Upper lobe of left lung (tissue), 6 donors: ENCODE data around the gene PROK2. TPM values are rescaled to one million over a fixed set of nuclear protein-coding genes. Genes with fewer than 3 reads are reported as not detected.

Experiments used
- ATAC-seq, 2 donors: fragments of 200-7000 bp; cut with Tn5 transposase; one replicate each; pipeline ENCODE4 v1.9.1; 2022; ENCODE audit warnings: mild to moderate bottlenecking in 2 of 2, moderate library complexity in 2 of 2; ENCODE audit not compliant: low FRiP score in 2 of 2
- DNase-seq, 2 donors: peaks; one replicate each; pipeline ENCODE4 v3.0.0-alpha.2; 2019 to 2020
- H3K27ac ChIP-seq, 4 donors: fragments of 200-600 bp; sonication (generic); one replicate each; pipeline ENCODE4 v1.5.1; 2016 to 2019
- H3K27me3 ChIP-seq, 4 donors: fragments of 200-600 bp; sonication (generic); one replicate each; pipeline ENCODE4 v1.5.1; 2017 to 2019
- H3K36me3 ChIP-seq, 4 donors: fragments of 200-600 bp; sonication (generic); one replicate each; pipeline ENCODE4 v1.5.1; 2016 to 2019
- H3K4me1 ChIP-seq, 4 donors: fragments of 200-600 bp; sonication (generic); one replicate each; pipeline ENCODE4 v1.5.1; 2018 to 2019
- H3K4me3 ChIP-seq, 4 donors: fragments of 200-600 bp; sonication (generic); one replicate each; pipeline ENCODE4 v1.5.1; 2017 to 2019; ENCODE audit warnings: mild to moderate bottlenecking in 2 of 4, moderate library complexity in 1 of 4
- H3K9me3 ChIP-seq, 4 donors: fragments of 200-600 bp; sonication (generic); one replicate each; pipeline ENCODE4 v1.5.1; 2018 to 2019
- CTCF ChIP-seq, 6 experiments: fragments of 450-650 bp in 4 of 6; fragments of 200-600 bp in 2 of 6; sonication (generic) in 2 of 6; IDR thresholded peaks; one replicate each; pipeline ENCODE4 v1.5.1; 2016 to 2019; ENCODE audit warnings: antibody characterized with exemption in 6 of 6
- EP300 ChIP-seq, 4 donors: sonication (generic); formaldehyde crosslinking; IDR thresholded peaks; one replicate each; pipeline ENCODE4 v1.5.1; 2017; ENCODE audit warnings: antibody characterized with exemption in 4 of 4, control low read depth in 2 of 4
- POLR2A ChIP-seq, 4 donors: fragments of 450-650 bp; IDR thresholded peaks; one replicate each; pipeline ENCODE4 v1.5.1; 2016 to 2017; ENCODE audit warnings: antibody characterized with exemption in 4 of 4, mild to moderate bottlenecking in 2 of 4
- POLR2AphosphoS5 ChIP-seq, 2 donors: sonication (generic); formaldehyde crosslinking; IDR thresholded peaks; one replicate each; pipeline ENCODE4 v1.5.1; 2017; ENCODE audit warnings: antibody characterized with exemption in 2 of 2
- WGBS, 2 donors: methylation state at CpG; one replicate each; pipeline ENCODE4 v1.1.5; 2017 to 2018; 5-methylcytosine and 5-hydroxymethylcytosine counted together
- total RNA-seq, 6 donors: library from RNA; depleted of rRNA in 4 of 6; stranded (reverse); fragments of >200 nt in 4 of 6; gene quantifications; one replicate each; pipeline versions ENCODE4 v1.1.0 to v1.2.1, GENCODE V29; 2016 to 2021
- donor health status: DM: no; HTN: no; CAD: no; lungs with moderate emphysema.
- donor health status: DM: no; HTN: yes; CAD: no; lungs with severe emphysema.

The PROK2 gene
- total RNA-seq, 6 donors from 2014 or later, result 2.3 to 10.7 (median 3.3) TPM; not detected in 1

- WGBS, 2 donors, result 74 to 87% methylated on average over 8 of the region's 8 CpGs
- H3K4me3 ChIP-seq, result peak overlapping the region in 3 of 4 donors; percentile 61 to 83 (median 66)
Observed at GRCh38 chr3:71726146-71726545, 58.8 kb downstream of the PROK2 start.

GRCh38 chr3:71725271-71725991 is 59.5 kb downstream of the PROK2 start, which contains the start of gene EIF4E3:
Gene EIF4E3, minus strand, starts transcription at chr3:71725402. Its CDS starts 35 bp downstream, at chr3:71725367.
- Histone ChIP-seq H3K4me3 (peak within 1 kb of the TSS; percentile 54 to 93 (median 74)), H3K27ac (peak within 1 kb of the TSS; percentile 82 to 92 (median 83)), H3K36me3 (no peaks in the 10 kb centered on the region), H3K4me1 (peaks cover 16 to 43% (median 33%) of the 10 kb centered on the region in 4 donors), H3K9me3 (no peaks in the 10 kb centered on the region), H3K27me3 (no peaks in the 10 kb centered on the region)
- TF ChIP-seq EP300 (IDR thresholded peaks at IDR 0.05), result no peak
- no peak for TF ChIP-seq POLR2AphosphoS5 (IDR thresholded peaks at IDR 0.05)
- no peak for TF ChIP-seq POLR2A (IDR thresholded peaks at IDR 0.05)
- TF ChIP-seq CTCF (IDR thresholded peaks at IDR 0.05), result peak in 1 of 6 experiments; percentile 7
- whole genome bisulfite sequencing, 2 donors, result 8 to 28% methylated on average over 11 to 22 of the region's 80 CpGs
- ATAC-seq, result peak; percentile 44 to 79
- DNase-seq, result peak in 1 of 2 donors; percentile 47

More at GRCh38 chr3:71726146-71726545, 58.8 kb downstream of the PROK2 start:
- DNase-seq, result no peak
- Histone ChIP-seq H3K36me3 (no peaks in the 10 kb centered on the region), H3K27ac (peak overlapping the region in 3 of 4 donors; percentile 6 to 92 (median 73)), H3K27me3 (no peaks in the 10 kb centered on the region), H3K4me1 (peaks cover 16 to 43% (median 33%) of the 10 kb centered on the region in 4 donors), H3K9me3 (no peaks in the 10 kb centered on the region)
- TF ChIP-seq EP300 (IDR thresholded peaks at IDR 0.05) (no peak), POLR2AphosphoS5 (IDR thresholded peaks at IDR 0.05) (no peak), POLR2A (IDR thresholded peaks at IDR 0.05) (no peak), CTCF (IDR thresholded peaks at IDR 0.05) (no peak)
- no peak for ATAC-seq

GRCh38 chr3:71724584-71725270 is 60.2 kb downstream of the PROK2 start:
- TF ChIP-seq POLR2A (IDR thresholded peaks at IDR 0.05), result peak in 1 of 4 donors; percentile 35
- no peak for TF ChIP-seq EP300 (IDR thresholded peaks at IDR 0.05)
- TF ChIP-seq POLR2AphosphoS5 (IDR thresholded peaks at IDR 0.05), result peak; percentile 14 to 25
- peak in 1 of 6 experiments; percentile 5 for TF ChIP-seq CTCF (IDR thresholded peaks at IDR 0.05)
- H3K4me3 ChIP-seq, result peak overlapping the region; percentile 54 to 93 (median 74)
- H3K27ac ChIP-seq, result peak overlapping the region; percentile 79 to 91 (median 82)
- DNase-seq (peak; percentile 51 to 91), ATAC-seq (peak; percentile 46 to 70)
- no peaks in the 10 kb centered on the region for H3K27me3 ChIP-seq
- 0 to 3% methylated on average over 6 to 21 of the region's 73 CpGs for WGBS, 2 donors
- H3K36me3 ChIP-seq, result no peaks in the 10 kb centered on the region
- H3K4me1 ChIP-seq, result peaks cover 13 to 38% (median 27%) of the 10 kb centered on the region in 4 donors
- no peaks in the 10 kb centered on the region for H3K9me3 ChIP-seq

GRCh38 chr3:71724171-71724453 is 60.8 kb downstream of the PROK2 start:
- H3K36me3 ChIP-seq, result no peaks in the 10 kb centered on the region
- H3K27ac ChIP-seq, result peak overlapping the region in 2 of 4 donors; percentile 83 to 91
- peak overlapping the region; percentile 54 to 93 (median 74) for H3K4me3 ChIP-seq
- no peak for ATAC-seq
- H3K27me3 ChIP-seq, result no peaks in the 10 kb centered on the region
- H3K9me3 ChIP-seq, result no peaks in the 10 kb centered on the region
- H3K4me1 ChIP-seq, result peaks cover 11 to 34% (median 23%) of the 10 kb centered on the region in 4 donors
- no peak for DNase-seq
- TF ChIP-seq EP300 (IDR thresholded peaks at IDR 0.05), result no peak
- no peak for TF ChIP-seq POLR2AphosphoS5 (IDR thresholded peaks at IDR 0.05)
- no peak for TF ChIP-seq POLR2A (IDR thresholded peaks at IDR 0.05)
- TF ChIP-seq CTCF (IDR thresholded peaks at IDR 0.05), result no peak
